ENCODE measurements around the gene DARS2. TPM values are rescaled to one million over a fixed set of nuclear protein-coding genes. Genes with fewer than 3 reads are reported as not detected.

The DARS2 gene
- total and polyA plus RNA-seq, 10 of the 15 experiments (the other 5 are each of a cell fraction or from before 2014, with no cell fraction given) = 23.9 to 69.7 (median 37.3) TPM

- TF ChIP-seq PML (IDR thresholded peaks at IDR 0.05; ENCODE audit: low read length) (no peak), TCF7 (IDR thresholded peaks at IDR 0.05; ENCODE audit: borderline replicate concordance) (no peak), USF1 (IDR thresholded peaks at IDR 0.05; ENCODE audit: borderline replicate concordance, extremely low read length, insufficient read depth, low read depth, low read length) (peak; percentile 32), JUNB (IDR thresholded peaks at IDR 0.05) (peak; percentile 81), IRF4 (IDR thresholded peaks at IDR 0.05; ENCODE audit: low read depth, low read length) (peak; percentile 65; the same call in 1 of the 2 replicates), ZBTB11 (CRISPR knock-in tag; IDR thresholded peaks at IDR 0.05) (no peak), PAX8 (IDR thresholded peaks at IDR 0.05) (no peak), ESRRA (IDR thresholded peaks at IDR 0.05; ENCODE audit: low read length) (no peak), GABPA (IDR thresholded peaks at IDR 0.05; ENCODE audit: low read depth) (0 out of 2 replicates have a peak, but pooled peaks have one; percentile 44), TAF1 (IDR thresholded peaks at IDR 0.05; ENCODE audit: borderline replicate concordance, low read depth, low read length) (peak; percentile 76), POLR2A (IDR thresholded peaks at IDR 0.05; ENCODE audit: low read depth, low read length) (peak; percentile 61; the same call in 1 of the 2 replicates), POLR2AphosphoS5 (IDR thresholded peaks at IDR 0.05; ENCODE audit: low read length) (peak; percentile 49; the same call in 1 of the 2 replicates), RUNX3 (IDR thresholded peaks at IDR 0.05; ENCODE audit: low read length) (peak; percentile 85), BCL11A (IDR thresholded peaks at IDR 0.05; ENCODE audit: low read depth, low read length) (0 out of 2 replicates have a peak, but pooled peaks have one; percentile 19), CHD1 (IDR thresholded peaks at IDR 0.05; ENCODE audit: low read depth, low read length) (no peak), ETV6 (conservative IDR thresholded peaks at IDR 0.05 in 1 of 2, IDR thresholded peaks at IDR 0.05 in 1 of 2; ENCODE audit: borderline replicate concordance in 1 of 2, low read depth in 1 of 2) (peak in 1 of 2 experiments; percentile 90; a peak in 2 of 4 replicates), ATF3 (IDR thresholded peaks at IDR 0.05; ENCODE audit: borderline replicate concordance, extremely low read depth, low read depth, low read length) (peak; percentile 1; the same call in 1 of the 2 replicates)
These were observed 46.0 kb downstream of the DARS2 start (continued) for GRCh38 chr1:173870252-173871075.

Data from GM12878 (cell line).